H7 (cell line): Measurements from ENCODE around the gene CLCN7. TPM values are rescaled to one million over a fixed set of nuclear protein-coding genes. Genes with fewer than 3 reads are reported as not detected.
A peak's percentile ranks its signal among the peaks of the same experiment; 100 is the strongest.

Experiments
- DNase-seq: peaks from one replicate; pipeline ENCODE4 v3.0.0; 2012
- H3K27me3 ChIP-seq: 2 replicates; pipeline ENCODE4 v1.6.0; 2011; ENCODE audit warnings: mild to moderate bottlenecking, low read length; ENCODE audit not compliant: control insufficient read depth, insufficient read depth
- H3K36me3 ChIP-seq: replicated peaks from 2 replicates; pipeline ENCODE4 v1.5.1; 2011; ENCODE audit warnings: low read length; ENCODE audit not compliant: control insufficient read depth, insufficient read depth
- H3K4me3 ChIP-seq: 2 replicates; pipeline ENCODE4 v1.5.1; 2011; ENCODE audit warnings: low read depth, mild to moderate bottlenecking, control low read depth, low read length, moderate library complexity; ENCODE audit not compliant: insufficient read depth
- total RNA-seq: library from RNA; depleted of rRNA; stranded (reverse); fragments of >200 nt; shearing (Covaris generic); gene quantifications from 2 replicates; pipeline ENCODE4 v1.2.3, GENCODE V29; 2014

CLCN7 gene
- total RNA-seq, 1 experiment from 2014 or later: 39.1 TPM

DNA sequence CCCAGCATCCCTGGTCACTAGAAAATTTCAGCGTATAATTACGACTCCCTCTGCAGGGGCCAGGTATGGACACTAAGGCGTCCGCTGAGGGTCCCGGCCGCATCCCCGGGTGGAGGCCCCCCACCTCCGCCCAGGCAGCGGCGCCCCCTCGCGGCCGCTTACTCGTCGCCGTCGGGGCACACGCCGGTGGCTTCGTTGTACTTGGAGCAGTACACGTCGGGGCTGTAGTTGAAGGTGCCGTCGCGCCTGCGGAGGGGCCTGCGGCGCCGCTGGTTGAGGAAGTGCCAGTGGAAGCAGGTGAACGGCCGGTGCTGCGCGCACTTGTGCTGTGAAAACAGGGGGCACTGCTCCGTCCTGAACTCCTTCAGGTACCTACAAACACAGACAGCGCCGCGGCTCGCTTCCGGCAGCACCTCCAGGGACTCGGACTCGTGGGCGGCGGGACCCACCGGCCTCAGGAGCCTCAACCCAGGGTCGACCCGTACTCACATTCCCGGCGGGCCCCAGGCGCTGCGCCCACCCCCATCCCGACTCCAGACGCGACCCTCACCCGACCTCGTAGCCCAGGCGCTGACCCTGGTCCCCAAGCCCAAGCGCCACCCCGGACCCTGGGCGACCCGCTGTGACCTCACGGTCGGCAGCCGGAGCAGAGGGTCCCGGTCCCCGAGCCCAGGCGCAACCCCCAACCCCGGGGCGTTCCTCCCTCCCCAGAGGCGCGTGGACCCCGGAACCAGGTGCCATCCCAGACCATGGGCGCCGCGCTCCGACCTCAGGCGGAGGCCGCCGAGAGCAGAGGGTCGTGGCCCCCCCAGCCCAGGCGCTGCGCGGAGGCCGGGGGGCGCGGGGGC, 60.9 kb downstream of the CLCN7 start:
- Histone ChIP-seq H3K4me3 (peak overlapping the region; percentile 76), H3K27me3 (peaks cover 4% of the 10 kb centered on the region; the same call in 1 of the 2 replicates), H3K36me3 (no peaks in the 10 kb centered on the region; the same call in 1 of the 2 replicates)
- DNase-seq: peak; percentile 96

DNA sequence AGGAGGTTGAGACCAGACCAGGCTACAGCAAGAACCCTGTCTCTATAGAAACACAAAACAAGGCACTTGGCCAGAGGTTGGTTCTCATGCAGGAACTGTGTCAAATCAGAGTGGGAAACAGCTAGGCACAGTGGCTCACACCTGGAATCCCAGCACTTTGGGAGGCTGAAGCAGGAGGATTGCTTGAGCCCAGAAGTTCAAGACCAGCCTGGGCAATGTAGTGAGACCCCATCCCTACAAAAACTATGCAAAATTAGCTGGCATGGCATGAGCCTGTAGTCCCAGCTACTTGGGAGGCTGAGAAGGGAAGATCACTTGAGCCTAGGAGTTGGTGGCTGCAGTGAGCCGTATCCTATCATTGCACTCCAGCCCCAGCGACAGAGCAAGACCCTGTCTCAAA, 62.0 kb downstream of the CLCN7 start:
- no peak overlapping the region for H3K4me3 ChIP-seq
- no peak for DNase-seq
- peaks cover 4% of the 10 kb centered on the region; the same call in 1 of the 2 replicates for H3K27me3 ChIP-seq
- no peaks in the 10 kb centered on the region; the same call in 1 of the 2 replicates for H3K36me3 ChIP-seq

GRCh38 chr16:1408171-1408837, 66.5 kb downstream of the CLCN7 start:
- peak overlapping the region; percentile 53 for H3K4me3 ChIP-seq
- no peaks in the 10 kb centered on the region for H3K27me3 ChIP-seq
- H3K36me3 ChIP-seq: no peaks in the 10 kb centered on the region; the same call in 1 of the 2 replicates
- DNase-seq: peak; percentile 100

DNA sequence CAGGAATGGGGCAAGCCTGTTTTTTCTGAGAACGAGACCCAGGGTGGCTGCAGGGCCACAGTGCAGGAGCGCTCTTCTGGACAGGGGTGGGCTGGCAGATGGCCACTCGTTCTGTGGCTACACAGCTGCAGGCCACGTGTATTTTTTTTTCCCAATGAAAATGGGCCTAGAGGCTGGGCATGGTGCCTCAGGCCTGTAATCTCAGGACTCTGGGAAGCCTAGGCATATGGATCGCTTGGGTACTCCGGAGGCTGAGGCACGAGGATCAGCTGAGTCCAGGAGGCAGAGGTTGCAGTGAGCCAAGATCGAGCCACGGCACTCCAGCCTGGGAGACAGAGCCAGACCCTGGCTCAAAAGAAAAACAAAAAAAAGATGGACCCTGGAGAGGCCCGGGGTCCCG, 67.1 kb downstream of the CLCN7 start:
- peak; percentile 38 for DNase-seq
- Histone ChIP-seq H3K27me3 (no peaks in the 10 kb centered on the region), H3K4me3 (peak overlapping the region; percentile 12; the same call in 1 of the 2 replicates), H3K36me3 (no peaks in the 10 kb centered on the region; the same call in 1 of the 2 replicates)

DNA sequence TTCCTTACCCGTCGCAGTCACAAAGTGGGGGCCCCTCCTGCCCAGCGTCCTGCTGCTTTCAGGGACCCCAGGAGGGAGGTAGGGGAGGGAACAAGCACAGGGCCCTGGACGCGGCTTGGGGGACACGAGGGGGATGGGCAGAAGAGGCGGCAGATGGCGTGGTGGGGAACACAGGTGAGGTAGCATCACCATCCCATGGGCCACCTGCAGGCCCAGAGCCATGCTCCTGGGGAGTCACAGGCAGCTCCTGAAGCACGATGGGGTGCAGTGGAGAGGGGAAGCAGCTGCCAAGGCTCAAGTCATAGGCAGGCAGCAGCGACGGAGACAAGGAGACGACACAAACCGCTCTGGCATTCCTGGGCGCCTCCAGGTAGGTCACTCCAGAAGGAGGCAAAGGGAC, 71.1 kb downstream of the CLCN7 start:
- H3K4me3 ChIP-seq: no peak overlapping the region
- peaks cover 3% of the 10 kb centered on the region for H3K36me3 ChIP-seq
- no peaks in the 10 kb centered on the region for H3K27me3 ChIP-seq
- peak; percentile 39 for DNase-seq

DNA sequence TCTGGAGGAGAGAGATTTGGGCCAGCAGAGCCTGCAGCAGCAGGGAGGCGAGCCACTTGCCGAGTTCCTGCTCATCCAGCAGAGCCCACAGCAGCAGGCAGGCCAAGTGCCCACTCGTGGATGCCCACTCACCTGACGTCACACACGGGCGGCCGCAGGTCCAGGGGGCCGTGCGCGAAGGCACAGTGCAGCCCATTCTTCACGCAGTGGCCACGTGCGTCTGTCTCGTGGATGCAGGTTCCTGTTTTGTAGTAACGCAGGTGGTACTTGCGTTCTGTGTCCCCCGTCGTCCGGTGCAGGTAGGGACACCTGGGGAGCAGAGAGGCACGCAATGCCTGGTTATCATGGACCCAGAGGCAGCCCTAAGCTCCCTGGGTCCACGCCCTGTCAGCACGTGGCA, 71.8 kb downstream of the CLCN7 start:
- Histone ChIP-seq H3K36me3 (peaks cover 3% of the 10 kb centered on the region), H3K4me3 (no peak overlapping the region), H3K27me3 (no peaks in the 10 kb centered on the region)
- DNase-seq: peak; percentile 34

DNA sequence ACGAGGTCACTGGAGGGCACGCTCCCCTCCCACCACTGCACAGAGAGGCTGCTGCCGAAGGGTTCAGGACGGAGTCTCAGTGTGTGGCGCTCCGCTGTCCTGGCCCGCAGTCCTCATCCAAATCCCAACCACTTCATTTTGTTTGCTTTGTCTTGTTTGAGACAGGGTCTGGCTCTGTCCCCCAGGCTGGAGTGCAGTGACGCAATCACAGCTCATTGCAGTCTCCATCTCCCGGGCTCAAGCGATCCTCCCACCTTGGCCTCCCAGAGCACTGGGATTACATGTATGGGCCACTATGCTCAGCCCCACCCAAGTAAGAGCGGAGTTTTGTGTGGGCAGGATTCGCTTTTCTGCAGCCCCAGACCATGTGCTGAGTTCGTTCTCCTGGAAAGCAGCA, 73.1 kb downstream of the CLCN7 start:
- no peak for DNase-seq
- Histone ChIP-seq H3K36me3 (peaks cover 3% of the 10 kb centered on the region), H3K4me3 (no peak overlapping the region)

DNA sequence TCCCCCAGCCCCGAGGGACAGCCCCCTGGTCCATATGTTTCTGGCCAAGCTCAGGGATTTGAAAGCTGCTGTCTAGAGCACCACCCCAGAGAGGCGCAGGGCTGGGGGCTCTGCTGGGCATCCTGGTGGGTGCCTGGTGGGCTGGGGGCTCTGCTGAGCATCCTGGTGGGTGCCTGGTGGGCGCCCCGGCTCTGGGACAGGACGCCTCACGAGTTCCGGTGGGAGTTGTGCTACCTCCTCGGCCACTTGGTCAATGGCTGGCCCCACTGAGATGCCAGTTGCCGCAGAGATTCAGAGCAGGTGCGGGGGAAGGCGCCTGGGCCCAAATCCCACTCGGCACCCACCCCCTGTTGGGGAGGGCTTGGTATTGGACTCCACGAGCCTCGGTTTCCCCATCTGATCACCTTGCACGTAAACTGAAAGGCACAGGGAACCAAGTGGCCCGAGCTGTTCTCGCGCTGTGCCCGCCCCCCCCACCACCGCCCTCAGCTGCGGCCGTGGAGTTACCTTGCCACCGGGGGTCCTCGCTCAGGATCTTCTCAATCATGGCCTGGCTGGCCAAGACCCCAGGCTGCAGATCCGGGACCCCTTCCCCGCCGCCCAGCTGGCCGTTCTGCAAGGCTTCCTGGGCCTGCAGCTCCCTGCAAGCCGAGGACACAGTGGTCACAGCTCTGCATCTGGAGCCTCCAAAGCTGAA, 73.6 kb downstream of the CLCN7 start:
- H3K4me3 ChIP-seq: no peak overlapping the region
- DNase-seq: peak; percentile 76
- no peaks in the 10 kb centered on the region for H3K27me3 ChIP-seq
- peaks cover 3% of the 10 kb centered on the region for H3K36me3 ChIP-seq

More for the DNA sequence above, 73.1 kb downstream of the CLCN7 start:
- H3K27me3 ChIP-seq: no peaks in the 10 kb centered on the region

DNA sequence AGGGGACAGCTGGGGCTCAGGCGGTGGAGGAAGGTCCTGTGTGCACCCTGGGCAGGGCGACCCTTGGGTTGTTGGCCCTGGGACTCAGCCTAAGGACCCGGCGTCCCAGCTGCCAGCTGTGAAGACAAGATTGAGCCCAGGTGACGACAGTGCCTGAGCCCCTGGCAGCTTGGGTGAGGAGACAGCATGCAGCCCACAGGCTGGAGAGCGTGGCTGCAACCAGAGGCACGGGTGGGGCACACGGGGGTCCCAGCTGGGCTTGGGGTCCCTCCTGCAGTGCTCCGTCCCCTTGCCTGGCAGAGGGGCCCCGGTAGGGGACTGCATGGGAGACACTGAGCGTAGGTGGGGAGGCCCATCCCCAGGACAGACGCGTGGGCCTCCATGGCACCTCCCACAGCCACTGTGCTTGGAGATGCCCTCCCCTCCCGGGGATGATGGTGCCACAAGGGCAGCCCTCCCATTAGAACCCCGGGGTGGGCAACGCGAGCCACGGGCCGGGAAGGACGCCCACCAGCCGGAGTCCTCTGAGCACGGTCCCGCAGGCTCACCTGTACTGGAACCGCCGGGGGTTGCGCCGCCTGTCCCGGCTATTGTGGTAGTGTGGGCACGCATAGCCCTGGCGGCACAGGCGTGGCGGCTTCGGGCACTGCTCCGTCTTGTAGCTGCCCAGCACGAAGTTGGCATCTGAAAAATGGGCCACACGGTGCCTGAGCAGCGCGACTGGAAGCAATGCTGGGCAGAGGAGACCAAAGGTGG, 75.8 kb downstream of the CLCN7 start:
- peak; percentile 63 for DNase-seq
- no peak overlapping the region for H3K4me3 ChIP-seq
- H3K27me3 ChIP-seq: no peaks in the 10 kb centered on the region
- peaks cover 3% of the 10 kb centered on the region for H3K36me3 ChIP-seq

DNA sequence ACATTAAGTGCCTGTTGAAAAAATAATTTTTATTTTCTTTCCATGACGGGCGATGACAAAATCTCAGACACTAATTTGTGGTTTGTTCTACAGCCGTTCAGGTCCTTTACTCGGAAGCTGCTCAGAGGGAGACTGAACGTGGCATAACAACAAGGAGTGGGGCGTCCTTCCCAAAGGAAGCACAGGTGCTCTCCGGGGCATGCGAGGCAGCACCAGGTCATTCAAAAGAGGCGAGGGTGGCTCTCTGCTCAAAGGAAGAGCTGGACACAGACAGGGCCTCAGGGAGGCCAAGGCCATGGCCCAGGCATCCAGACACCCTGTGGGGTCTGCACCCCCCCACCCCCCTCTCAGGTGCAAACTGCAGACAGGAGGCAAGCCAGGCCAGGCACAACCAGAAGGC, 76.5 kb downstream of the CLCN7 start:
- H3K36me3 ChIP-seq: peaks cover 3% of the 10 kb centered on the region
- H3K4me3 ChIP-seq: no peak overlapping the region
- H3K27me3 ChIP-seq: no peaks in the 10 kb centered on the region
- DNase-seq: no peak

GRCh38 chr16:1397779-1398178, 77.0 kb downstream of the CLCN7 start:
- Histone ChIP-seq H3K4me3 (no peak overlapping the region), H3K36me3 (peaks cover 3% of the 10 kb centered on the region), H3K27me3 (no peaks in the 10 kb centered on the region)
- DNase-seq: peak; percentile 54

DNA sequence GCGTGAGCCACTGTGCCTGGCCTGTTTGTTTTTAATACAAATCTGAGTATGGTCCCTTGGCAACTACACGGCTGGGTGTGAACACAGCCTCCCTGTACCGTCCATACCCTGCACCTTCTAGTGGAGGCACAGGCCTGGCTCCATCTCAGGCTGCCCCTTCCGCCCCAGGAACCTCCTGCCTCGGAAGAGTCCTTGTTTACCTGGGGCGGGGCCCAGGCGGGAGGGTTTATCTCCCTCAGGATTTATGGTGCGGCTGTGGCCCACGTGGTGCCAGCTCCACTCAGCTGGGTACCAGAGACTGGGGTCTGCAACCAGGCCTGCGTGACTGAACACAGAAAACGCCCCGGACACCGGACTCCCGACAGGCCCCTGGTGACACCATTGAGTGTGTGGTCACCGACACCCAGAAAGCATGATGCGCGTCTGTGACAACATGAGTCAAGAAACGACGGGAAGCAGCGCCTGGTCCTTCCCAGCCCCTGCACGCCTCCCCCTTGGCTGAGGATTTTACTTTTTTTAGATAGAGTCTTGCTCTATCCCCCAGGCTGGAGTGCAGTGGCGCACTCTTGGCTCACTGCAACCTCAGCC, 79.3 kb downstream of the CLCN7 start:
- H3K4me3 ChIP-seq: no peak overlapping the region
- DNase-seq: no peak
- no peaks in the 10 kb centered on the region for H3K27me3 ChIP-seq
- peaks cover 3% of the 10 kb centered on the region for H3K36me3 ChIP-seq
